ENCODE measurements around the gene C11orf65. TPM values are rescaled to one million over a fixed set of nuclear protein-coding genes. Genes with fewer than 3 reads are reported as not detected.

Gene C11orf65, protein sequence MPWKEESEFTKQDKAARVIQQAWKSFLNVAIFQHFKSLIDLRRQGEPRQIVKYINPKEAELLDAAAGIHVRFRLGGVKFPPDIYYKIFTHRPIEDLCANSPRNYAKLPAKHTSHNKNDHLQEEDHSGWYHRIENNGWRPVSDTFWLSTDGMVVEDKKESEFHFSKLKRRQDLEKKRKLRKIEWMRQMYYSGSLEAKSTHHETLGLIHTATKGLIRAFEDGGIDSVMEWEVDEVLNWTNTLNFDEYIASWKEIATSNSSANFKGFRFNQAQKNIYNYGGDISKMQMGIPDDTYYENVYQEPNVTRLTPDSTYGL
- total RNA-seq = 1.5 TPM

DNA sequence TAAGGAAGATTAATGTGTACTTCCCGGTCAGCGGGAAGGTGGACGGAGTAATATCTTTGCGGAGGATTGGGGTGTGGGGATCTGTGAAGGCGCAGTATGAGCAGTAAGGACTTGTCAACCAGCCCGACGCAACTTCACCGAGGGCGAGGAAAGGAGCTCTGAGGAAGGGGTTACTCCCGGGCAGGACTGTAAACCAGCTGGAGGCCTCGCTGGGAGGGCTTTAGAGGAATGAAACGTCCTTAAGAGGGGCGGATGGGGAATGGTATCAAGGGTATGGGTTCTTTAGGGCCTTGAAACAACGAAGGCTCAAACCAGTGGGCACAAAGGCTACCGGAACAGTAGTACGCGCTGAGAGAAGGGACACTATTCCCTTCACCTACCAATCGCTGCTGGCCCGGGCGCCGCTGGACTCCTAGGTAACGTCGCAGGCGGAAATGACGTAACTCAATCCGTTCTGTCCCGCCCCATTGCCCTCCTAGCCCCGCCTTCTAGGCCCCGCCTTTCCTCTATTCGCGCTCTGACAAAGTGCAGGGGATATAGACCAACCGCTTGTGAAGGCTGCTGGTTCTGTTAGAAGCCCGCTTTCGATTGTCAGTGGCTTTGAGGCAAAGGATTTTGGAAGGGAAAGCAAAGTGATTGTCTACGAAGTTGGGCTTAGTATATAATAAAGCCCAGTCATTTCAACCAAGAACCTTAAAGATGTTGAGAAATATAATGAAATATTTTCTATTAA, at the start of gene C11orf65:
Gene C11orf65 (minus strand): TSS at position 439 of the 733 bp plus-strand sequence. CDS start 5,970 bp downstream, outside the sequence.
- peak; percentile 99 for DNase-seq

DNA sequence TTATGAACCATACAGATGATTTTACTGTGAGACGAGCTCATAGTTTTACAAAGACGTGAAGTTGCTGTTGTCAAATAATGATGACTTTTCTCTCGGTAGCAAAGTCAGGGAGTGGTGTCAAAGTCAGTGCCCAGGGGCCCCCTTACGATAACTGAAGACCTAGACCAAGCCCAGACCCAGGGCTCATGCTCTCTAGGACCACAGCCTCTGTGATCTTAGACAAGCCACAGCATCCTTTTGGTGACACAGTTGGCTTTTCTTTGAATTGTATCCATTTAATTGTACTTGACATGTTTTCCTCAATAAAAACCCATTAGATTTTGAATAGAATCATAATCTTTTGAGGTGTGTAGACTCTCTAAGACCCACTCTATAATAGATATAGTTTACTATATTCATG, 48.8 kb upstream of the C11orf65 start:
- no peak for DNase-seq

DNA sequence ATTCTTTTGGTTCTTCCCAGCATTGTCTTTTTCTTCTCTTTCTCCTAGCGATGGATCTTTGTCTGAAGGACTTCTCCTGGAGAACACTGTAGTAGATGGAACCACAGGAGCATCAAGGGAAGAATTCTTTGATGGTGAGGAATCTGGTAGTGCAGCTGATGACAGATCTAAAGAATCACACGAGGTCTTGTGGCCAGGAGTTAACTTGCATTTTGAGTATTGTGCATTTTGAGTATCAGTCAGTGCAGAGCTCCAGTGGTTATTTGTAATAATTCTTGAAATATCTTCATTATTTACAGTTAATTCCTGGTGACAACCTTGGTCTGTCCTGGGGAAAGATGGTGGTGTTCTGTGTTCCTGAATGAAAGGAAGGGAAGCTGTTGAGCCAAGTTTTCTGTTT, 45.4 kb upstream of the C11orf65 start:
- no peak for DNase-seq

DNA sequence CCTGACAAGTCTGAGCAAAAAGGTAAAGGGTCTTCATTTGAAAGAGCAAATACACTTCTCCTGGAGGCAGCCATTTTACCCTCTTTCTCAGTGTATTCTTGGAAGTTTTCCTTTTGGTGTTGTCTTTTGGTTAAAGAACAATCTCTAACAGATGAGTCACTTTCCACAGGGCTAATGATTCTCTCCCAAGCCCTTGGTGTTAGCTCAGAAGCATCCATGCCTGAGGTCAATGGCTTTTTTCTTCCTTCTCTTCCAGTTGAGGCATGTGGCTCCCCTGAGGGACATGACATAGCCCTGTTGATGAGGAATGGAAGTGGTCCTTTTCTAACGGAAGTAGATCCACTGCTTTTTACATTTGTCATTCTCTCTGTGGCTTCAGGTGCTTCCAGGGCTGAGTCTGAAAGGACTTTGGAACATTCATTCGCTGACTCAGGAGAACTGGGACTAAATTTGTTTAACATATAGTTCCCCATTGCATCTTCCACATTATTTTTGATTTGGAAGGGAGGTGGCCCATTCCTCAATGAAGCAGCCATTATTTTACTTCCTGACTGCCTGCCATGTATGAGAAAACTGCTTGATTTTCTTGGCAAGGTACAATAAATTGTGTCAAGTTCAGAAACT, 44.6 kb upstream of the C11orf65 start:
- DNase-seq = no peak

DNA sequence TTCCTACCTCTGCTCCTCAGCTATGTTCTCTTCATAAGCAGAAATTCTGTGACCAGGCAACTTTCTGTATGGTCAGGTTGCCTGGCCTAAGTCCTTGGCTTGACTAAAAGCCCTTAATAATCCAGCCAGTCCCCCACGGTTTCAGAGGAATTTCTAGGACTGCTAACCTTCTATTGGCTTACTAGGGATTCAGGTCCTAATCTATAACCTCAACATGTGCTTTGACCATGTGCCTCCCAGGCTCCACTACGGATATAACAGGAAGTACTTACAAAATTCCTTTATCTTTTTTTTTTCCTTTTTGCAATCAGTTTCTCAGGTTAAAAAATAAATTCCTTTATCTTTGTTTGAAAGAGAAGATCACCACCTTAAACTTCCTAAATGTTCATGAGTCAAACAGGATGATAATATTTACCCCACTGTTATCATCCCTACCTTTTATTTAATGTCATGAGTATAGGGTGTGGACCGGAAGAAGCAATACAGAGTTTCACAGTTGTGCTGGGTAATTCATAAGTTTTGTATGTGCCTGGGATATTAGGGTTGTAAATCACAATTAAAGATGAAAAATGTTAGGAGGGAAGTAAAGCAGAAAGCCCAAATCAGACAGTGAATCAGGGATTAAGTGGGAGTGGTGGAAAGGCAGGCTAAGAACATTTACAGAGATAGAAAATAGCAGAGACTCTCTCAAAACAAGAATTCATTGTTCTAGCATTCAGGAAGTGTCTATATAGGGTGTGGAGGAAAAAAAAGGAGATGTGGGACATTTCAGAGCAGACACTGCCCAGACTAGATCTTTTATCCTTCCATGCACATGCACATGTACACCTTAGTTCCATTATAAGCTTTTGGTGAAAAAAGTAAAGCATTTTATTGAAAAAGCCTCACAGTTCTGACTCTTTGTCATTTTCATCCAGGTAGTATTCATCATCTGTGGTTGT, 41.6 kb upstream of the C11orf65 start:
- DNase-seq = no peak

DNA sequence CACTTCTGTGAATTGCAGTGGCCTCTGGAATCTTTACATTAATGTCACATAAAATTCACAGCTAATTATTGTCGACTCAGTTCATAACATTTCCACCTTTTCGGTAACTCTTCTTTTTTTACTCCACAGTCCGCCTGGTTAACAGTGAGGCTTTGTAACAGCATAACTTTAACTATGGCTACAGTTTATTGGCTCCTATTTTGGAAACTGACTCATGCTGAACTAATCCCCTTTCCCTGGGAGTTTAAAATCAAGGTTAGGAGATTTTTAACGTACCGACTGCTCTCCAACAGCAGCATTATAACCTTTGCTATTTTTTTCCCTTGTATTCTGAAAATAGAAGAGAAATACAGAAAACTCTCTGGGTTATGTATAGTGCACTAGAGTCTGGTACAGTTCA, 34.1 kb upstream of the C11orf65 start:
- no peak for DNase-seq

DNA sequence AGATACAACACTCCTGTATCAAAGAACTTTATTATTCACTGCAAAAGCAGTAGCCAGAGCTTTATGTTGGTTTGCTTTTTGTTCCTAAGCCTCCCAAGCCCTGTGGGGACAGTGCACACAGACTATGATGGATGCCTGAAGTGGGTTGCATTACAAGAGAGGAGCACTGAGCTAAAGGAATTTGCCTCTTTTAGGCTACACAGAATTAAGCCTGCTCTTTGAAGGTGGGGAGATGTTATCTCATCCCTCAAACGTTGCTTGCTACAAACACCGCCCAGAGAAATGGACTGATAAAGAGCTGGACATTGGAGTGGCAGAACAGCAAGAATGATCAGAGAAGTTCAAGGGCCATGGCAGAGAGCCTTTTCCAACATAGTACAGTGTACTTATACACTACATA, 33.4 kb upstream of the C11orf65 start:
- DNase-seq = no peak

DNA sequence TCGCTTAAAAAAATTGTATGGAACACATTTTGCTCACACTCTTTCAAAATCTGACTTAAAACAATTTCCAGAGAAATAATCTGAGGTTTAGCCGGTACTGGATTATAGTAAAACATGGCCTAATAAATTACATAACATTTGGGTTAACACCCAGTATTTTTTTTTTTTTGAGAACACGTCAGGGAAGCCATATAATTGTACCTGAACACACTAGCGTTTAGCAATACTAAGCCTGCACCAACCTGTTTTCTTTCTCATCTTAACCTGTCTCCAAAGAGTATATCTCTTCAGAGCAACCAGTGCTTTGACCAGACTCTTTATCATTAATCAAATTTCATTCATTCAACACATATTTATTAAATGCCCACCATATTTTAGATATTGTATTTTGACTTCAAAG, 32.8 kb upstream of the C11orf65 start:
- no peak for DNase-seq

DNA sequence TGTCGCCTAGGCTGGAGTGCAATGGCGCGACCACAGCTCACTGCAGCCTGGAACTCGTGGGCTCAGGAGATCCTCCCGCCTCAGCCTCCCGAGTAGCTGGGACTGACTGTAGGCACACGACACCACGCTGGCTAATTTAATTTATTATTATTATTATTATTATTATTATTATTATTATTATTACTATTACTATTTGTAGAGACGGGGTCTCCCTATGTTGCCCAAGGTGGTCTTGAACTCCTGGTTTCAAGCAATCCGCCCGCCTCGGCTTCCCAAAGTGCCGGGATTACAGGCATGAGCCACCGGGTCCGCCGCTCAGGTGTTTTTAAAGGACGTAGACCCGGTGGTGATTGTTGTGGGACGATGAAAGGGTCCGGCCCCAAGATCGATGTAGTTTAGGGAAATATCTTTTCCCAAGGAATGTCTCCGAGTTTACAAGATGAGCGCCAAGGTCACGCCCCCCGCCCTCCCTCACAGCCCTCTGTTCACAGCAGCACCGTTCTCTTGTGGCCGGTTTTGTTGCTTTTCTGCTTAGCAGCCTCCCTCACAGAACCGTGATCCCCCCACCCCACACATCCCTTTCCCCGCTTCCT, 31.6 kb upstream of the C11orf65 start:
- no peak for DNase-seq

DNA sequence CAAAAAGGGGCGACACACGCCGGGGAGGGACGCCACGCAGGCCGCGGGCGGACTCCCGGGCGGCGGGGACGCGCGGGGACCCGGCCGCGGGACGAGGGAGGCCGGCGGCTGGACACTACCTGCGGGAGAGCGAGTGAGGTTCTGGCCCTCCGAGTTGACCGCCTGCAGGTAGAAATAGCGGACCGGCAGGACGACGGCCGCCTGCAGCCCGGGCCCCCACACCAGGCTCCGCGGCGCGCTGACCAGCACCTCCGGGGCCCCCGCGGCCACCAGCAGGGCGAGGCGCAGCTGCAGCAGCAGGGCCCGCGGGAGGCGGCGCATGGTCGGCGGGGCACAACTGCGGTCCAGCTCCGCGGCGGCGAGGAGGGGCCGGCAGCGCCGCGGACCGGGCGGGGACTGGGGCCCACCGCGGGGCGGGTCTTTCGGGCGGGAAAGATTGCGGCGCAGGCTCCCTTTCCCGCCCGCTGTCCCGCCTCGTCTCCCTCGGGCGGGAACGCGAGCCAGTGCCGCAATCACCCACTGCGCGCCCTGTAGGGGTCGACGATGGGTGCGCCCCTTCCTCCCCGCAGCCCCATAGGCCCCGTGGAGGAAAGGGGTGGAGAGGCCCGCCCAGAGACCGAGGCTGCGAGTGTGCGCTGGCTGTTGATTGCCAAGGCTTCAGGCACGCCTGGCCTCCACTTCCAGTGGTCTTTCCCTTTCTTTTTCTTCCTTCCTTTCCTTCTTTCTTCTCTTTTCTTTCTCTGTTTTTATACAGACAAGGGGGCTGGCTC, 30.9 kb upstream of the C11orf65 start, which contains the start of gene POGLUT3:
Gene POGLUT3 (minus strand): TSS at position 339 of the 770 bp plus-strand sequence. CDS start 18 bp downstream, at position 321.
- DNase-seq = peak; percentile 55

DNA sequence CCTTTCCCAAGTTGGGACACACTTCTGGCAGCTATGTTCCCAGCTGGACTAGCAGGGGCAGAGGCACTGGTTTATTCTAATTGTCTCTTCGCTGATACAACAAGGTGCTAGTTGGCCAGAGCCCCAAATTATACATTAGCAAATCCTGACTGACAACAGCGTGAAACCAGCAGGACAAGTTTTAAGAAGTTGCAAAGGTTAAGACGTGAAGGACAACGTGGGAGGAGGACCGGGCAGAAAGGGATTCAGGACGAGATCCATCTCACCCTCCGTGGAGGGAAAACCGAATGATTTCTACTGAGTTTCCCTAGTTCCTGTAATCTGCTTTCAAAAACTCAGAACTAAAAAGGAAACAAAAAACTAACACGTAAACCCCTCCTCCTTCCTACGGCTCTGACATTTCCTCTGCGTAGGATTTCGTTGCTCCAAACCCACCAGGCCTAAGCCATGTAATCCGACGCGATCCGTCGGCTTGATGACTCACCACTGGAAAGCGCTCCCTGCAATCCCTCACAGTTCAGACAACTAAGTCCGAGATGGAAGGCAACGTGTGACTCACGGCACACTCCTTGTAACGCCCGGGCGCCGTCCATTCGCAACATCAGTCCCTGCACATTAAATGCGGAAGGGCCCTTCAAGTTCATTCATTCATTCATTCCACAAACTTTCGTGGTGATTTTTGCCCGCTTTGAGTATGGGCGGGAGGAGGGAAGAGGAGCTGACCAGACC, 30.2 kb upstream of the C11orf65 start:
- DNase-seq = peak; percentile 98

DNA sequence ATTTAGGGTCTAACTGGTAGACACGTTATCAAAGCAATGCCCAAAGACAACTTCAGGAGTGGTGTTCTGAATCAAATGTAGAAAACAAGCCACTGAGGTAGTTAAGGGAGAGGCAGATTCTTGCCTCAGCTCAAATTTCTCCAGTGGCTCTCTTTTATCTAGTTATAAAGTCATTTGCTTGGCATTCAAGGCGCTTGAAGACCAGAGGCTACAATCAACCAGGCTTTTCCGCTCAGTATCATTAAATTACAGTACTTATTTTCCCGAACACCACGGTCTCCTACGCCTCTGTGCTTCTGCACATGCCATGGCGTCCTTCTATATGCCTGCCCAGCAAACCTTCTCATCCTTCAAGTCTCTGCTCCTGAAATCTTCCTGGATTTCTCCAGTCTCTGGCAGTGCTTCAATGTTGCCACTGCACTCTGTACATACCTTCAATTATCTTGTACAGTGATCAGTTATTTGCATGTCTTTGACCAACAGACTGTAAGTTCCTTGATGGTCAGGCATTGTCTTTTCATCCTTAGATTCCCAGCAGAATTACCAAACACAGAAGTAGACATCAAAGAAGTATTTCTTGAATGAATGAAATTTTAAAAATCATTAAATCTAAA, 29.4 kb upstream of the C11orf65 start:
- peak; percentile 21 for DNase-seq

DNA sequence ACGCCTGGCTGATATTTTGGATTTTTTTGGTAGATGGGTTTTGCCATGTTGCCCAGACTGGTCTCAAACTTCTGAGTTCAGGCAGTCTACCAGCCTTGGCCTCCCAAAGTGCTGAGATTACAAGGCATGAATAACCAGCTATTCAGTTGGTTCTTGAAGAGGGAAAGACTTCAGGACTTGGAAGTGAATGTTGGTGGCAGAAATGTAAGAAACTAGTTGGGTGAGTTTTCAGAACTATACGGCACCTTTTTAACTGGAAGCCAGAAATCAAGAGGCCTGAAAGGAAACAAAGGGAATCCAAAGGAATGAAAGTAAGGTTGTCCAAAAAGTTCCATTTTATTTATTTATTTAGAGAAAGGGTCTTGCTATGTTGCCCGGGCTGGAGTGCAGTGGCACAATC, 28.0 kb upstream of the C11orf65 start:
- no peak for DNase-seq

DNA sequence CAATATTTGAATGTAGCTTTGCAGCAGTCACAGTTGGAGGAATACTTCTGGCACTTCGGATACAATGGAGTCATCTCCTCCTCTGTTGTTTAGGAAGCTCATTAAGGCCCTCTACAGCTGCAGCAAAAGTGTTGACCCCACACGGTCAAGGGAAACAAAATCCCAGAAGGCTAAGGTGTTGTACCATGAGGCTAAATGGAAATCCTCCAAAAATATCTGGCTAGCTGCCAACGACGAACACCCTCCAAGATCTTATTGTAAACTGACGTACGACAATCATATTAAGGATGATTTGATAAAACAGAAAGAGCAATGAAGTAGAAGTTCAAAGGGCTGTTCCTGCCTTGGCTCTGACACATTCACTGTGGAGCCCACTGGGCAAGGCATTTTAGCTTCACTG, 26.9 kb upstream of the C11orf65 start:
- DNase-seq = no peak

DNA sequence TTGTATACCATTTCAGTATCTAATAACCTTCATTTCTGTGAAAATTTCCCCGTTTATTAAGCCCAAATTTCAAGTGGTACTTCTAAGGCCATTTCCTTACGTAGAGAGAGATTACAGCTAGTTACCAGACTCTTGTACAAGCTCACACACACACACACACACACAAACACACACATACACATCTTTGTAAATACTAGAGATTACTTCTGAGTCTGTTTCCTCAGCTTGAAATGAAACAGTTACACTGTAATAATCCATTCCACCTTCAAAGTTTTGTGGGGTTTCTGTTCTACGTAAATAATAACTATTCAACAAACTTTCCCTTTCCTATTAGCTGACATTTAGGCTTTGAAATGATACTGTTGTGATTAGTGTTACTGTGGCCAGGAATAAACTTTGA, 24.6 kb upstream of the C11orf65 start:
- no peak for DNase-seq

DNA sequence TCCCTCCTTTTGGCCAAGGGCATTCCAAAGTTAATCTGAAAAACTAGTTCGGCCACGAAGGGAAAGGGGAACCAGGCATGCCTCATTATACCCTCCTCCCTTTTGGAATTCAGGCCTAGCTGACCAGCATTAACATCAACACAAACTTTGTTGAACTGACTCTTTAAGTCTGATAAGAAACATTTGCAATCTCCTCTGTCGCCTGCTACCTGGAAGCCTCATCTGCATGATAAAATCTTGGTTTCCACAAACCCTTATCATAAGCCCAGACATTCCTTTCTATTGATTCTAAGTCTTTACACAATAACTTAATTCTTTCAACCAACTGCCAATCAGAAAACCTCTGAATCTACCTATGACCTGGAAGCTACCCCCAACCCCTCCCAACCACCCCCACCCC, 19.5 kb upstream of the C11orf65 start:
- no peak for DNase-seq

DNA sequence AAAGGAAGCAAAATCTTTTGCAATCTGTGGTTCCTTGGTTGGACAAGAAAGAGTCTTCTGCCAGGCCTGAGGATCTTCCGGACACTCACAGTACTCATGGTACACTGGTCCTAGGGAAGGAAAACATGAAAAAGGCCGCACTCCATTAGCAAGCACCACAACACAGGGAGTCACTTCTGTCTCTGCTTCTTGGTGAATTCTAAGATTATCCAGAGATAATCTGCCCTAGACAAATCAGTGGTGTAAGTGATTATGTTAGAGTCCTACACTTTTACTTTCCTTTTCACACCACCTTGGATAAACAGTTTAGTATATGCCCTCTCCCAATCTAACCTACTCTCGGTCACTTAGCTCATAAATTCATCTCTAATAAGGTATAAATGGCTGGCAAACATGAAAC, 19.0 kb upstream of the C11orf65 start:
- DNase-seq = no peak

DNA sequence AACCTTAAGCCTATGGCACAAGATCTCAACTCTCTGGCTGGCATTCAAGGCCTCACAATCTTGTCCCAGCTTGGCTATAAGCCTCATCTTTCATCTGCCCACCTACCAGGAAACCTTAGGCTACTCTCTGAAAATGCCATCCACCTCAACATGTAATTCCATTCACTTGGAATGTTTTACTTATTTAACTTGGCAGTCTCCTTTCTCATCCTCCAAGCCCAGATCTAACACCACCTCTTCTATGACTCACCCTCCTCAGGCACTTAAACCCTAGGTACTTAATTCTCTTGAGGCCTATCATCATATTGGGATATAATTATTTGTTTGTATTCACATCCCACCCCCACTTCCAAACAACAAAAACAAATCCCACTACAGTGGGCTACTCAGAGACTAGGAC, 15.8 kb upstream of the C11orf65 start:
- no peak for DNase-seq

DNA sequence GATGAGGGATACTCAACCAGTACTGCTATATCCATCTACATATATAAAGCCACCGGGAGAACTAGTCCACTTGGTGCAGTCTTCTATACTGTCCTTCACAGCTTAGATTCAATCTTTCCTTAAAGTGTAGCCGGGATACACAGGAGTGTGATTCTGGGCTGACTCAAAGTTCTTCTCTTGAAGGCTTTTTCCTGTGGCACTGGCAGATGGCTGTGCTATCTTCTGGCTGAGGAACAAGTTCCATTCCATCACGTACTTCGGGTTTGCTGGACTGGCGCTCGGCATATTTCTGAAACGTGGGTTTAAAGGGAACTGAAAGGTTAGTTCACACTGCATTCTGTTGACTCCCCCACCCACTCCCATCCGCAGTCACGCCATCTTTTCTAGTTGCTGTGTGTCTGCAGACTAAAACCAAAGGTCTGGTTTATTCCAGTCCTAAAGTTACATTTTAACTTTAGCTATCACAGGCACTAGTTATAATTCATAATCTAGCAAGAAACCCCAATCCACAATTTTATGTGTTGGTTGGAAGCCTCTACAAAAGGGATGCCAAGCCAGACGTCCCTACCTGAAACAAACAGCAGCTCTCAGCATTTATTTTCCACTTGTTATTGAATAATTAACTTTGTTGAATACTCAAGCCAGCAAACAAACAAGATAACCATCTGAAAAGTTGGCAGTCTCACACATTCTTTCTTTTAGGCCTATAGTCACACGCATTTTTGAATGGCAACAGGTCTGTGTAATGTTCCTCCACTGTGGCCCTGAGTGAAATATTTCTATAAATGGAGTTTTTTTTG, 7.5 kb upstream of the C11orf65 start:
- DNase-seq = no peak

Data from skin of body (tissue), 2 donors.